H1 (cell line): Measurements from ENCODE around the gene TRIM24. TPM values are rescaled to one million over a fixed set of nuclear protein-coding genes. Genes with fewer than 3 reads are reported as not detected.
A peak's percentile ranks its signal among the peaks of the same experiment; 100 is the strongest.

Experiments used
- CTCF ChIA-PET: fragments of 300-600 bp; sonication (Branson Sonifier 250); formaldehyde crosslinking; loops from one replicate; lab custom pipeline; 2021; ENCODE audit not compliant: partially characterized antibody; lab: Charles Lee
- POLR2A ChIA-PET: fragments of 300-600 bp; sonication (Branson Sonifier 250); formaldehyde crosslinking; loops from one replicate; lab custom pipeline; 2021; ENCODE audit warnings: inconsistent platforms; ENCODE audit not compliant: partially characterized antibody; lab: Charles Lee
- DNase-seq, 2 experiments: peaks; one replicate each; pipeline versions ENCODE4 v3.0.0 to v3.0.0-alpha.2; 2010 to 2022; ENCODE audit warnings: low spot score in 2 of 2, low read depth in 1 of 2, mixed read lengths in 1 of 2
- FAIRE-seq: peaks from 2 replicates; lab custom pipeline; 2011; peaks lifted over from hg19 to GRCh38; lab: Jason Lieb, UNC
- H2AFZ ChIP-seq: 2 replicates; pipeline ENCODE4 v1.8.1; 2012; ENCODE audit warnings: low read length, inconsistent platforms
- H2AK5ac ChIP-seq: 2 replicates; pipeline ENCODE4 v1.6.1; 2013; ENCODE audit warnings: low read depth, low read length
- H2BK120ac ChIP-seq: replicated peaks from 2 replicates; pipeline ENCODE3; 2013; ENCODE audit warnings: low read depth, low read length, inconsistent platforms
- H2BK12ac ChIP-seq: 2 replicates; pipeline ENCODE4 v1.6.1; 2013; ENCODE audit warnings: low read depth, low read length
- H2BK15ac ChIP-seq: 2 replicates; pipeline ENCODE4 v1.6.1; 2013; ENCODE audit warnings: low read length
- H2BK20ac ChIP-seq: 2 replicates; pipeline ENCODE4 v1.6.1; 2013; ENCODE audit warnings: low read length
- H2BK5ac ChIP-seq: 2 replicates; pipeline ENCODE4 v1.6.1; 2013; ENCODE audit warnings: low read depth, low read length
- H3K14ac ChIP-seq: 2 replicates; pipeline ENCODE4 v1.6.1; 2013; ENCODE audit warnings: inconsistent platforms; ENCODE audit not compliant: insufficient read length
- H3K18ac ChIP-seq: 2 replicates; pipeline ENCODE4 v1.6.1; 2013; ENCODE audit warnings: low read length; ENCODE audit errors: extremely low read depth
- H3K23ac ChIP-seq: 2 replicates; pipeline ENCODE4 v1.6.1; 2013; ENCODE audit warnings: inconsistent platforms; ENCODE audit not compliant: insufficient read length
- H3K23me2 ChIP-seq: 2 replicates; pipeline ENCODE4 v1.6.1; 2013; ENCODE audit warnings: low read depth, low read length
- H3K27ac ChIP-seq: 2 replicates; pipeline ENCODE4 v1.6.1; 2011; ENCODE audit warnings: low read depth, low read length, inconsistent platforms
- H3K27me3 ChIP-seq, 4 experiments: replicated peaks in 1 of 4; 1 replicate in 1 of 4; 2 replicates in 3 of 4; pipeline versions ENCODE4 v1.6.1 to v1.8.1; 2011 to 2013; ENCODE audit warnings: low read length in 3 of 4, mild to moderate bottlenecking in 3 of 4, inconsistent platforms in 2 of 4, mixed read lengths in 2 of 4, moderate library complexity in 1 of 4; ENCODE audit not compliant: control insufficient read depth in 3 of 4, insufficient read depth in 3 of 4; ENCODE audit errors: extremely low read depth in 1 of 4
- H3K36me3 ChIP-seq, 4 experiments: 2 replicates each; pipeline versions ENCODE4 v1.6.1 to v1.8.1; 2011 to 2013; ENCODE audit warnings: mild to moderate bottlenecking in 4 of 4, low read length in 3 of 4, moderate library complexity in 2 of 4, control low read depth in 1 of 4, inconsistent platforms in 1 of 4; ENCODE audit not compliant: insufficient read depth in 4 of 4, control insufficient read depth in 2 of 4
- H3K4ac ChIP-seq: replicated peaks from 2 replicates; pipeline ENCODE3; 2013; ENCODE audit warnings: low read length, low read depth, mixed read lengths, inconsistent platforms; ENCODE audit not compliant: insufficient read length
- H3K4me1 ChIP-seq, 4 experiments: replicated peaks in 1 of 4; 1 replicate in 1 of 4; 2 replicates in 3 of 4; pipeline versions ENCODE4 v1.6.1 to v1.8.1; 2011 to 2013; ENCODE audit warnings: low read length in 3 of 4, inconsistent platforms in 2 of 4, mixed read lengths in 1 of 4; ENCODE audit not compliant: insufficient read depth in 4 of 4, control insufficient read depth in 3 of 4
- H3K4me2 ChIP-seq, 2 experiments: 2 replicates each; pipeline versions ENCODE4 v1.6.1 to v1.8.1; 2011 to 2013; ENCODE audit warnings: low read depth in 2 of 2, low read length in 2 of 2, control low read depth in 1 of 2, inconsistent platforms in 1 of 2, mild to moderate bottlenecking in 1 of 2; ENCODE audit not compliant: insufficient read depth in 1 of 2
- H3K4me3 ChIP-seq, 4 experiments: fragments of 200-600, 300-600 bp in 1 of 4; sonication (generic), shearing (Covaris generic), sonication (Bioruptor Twin) in 1 of 4; 2 replicates each; pipeline versions ENCODE4 v1.5.1 to v1.8.1; 2011 to 2016; ENCODE audit warnings: low read length in 4 of 4, low read depth in 3 of 4, control low read depth in 2 of 4, inconsistent platforms in 2 of 4, mild to moderate bottlenecking in 2 of 4, mixed read lengths in 1 of 4, moderate library complexity in 1 of 4; ENCODE audit not compliant: insufficient read depth in 2 of 4; ENCODE audit errors: extremely low read depth in 1 of 4
- H3K56ac ChIP-seq: replicated peaks from 2 replicates; pipeline ENCODE3; 2013; ENCODE audit warnings: low read depth, mild to moderate bottlenecking, mixed read lengths, low read length, inconsistent platforms; ENCODE audit not compliant: insufficient read length
- H3K79me1 ChIP-seq: 2 replicates; pipeline ENCODE4 v1.6.1; 2013; ENCODE audit warnings: low read depth, low read length, control low read depth
- H3K79me2 ChIP-seq, 2 experiments: 2 replicates each; pipeline versions ENCODE4 v1.6.1 to v1.8.1; 2012 to 2013; ENCODE audit warnings: low read length in 2 of 2, mild to moderate bottlenecking in 2 of 2, inconsistent platforms in 1 of 2; ENCODE audit not compliant: insufficient read depth in 2 of 2, control insufficient read depth in 1 of 2
- H3K9ac ChIP-seq, 4 experiments: replicated peaks in 1 of 4; 1 replicate in 1 of 4; 2 replicates in 3 of 4; pipeline versions ENCODE4 v1.6.1 to v1.8.1; 2011 to 2013; ENCODE audit warnings: low read depth in 3 of 4, low read length in 3 of 4, control low read depth in 2 of 4, mild to moderate bottlenecking in 2 of 4, moderate library complexity in 2 of 4, inconsistent platforms in 1 of 4; ENCODE audit errors: extremely low read depth in 1 of 4
- H3K9me3 ChIP-seq, 2 experiments: 2 replicates each; pipeline versions ENCODE4 v1.6.1 to v1.8.1; 2012 to 2013; ENCODE audit warnings: mild to moderate bottlenecking in 2 of 2, moderate library complexity in 2 of 2, control low read depth in 1 of 2, inconsistent platforms in 1 of 2, low read depth in 1 of 2, low read length in 1 of 2, mixed read lengths in 1 of 2; ENCODE audit not compliant: insufficient read depth in 2 of 2
- H4K20me1 ChIP-seq, 2 experiments: replicated peaks in 1 of 2; 2 replicates each; pipeline versions ENCODE3 to v1.8.1; 2011 to 2013; ENCODE audit warnings: inconsistent platforms in 2 of 2, low read length in 2 of 2, mild to moderate bottlenecking in 1 of 2; ENCODE audit not compliant: insufficient read depth in 2 of 2, control insufficient read depth in 1 of 2
- H4K5ac ChIP-seq: 2 replicates; pipeline ENCODE4 v1.6.1; 2013; ENCODE audit warnings: low read length, low read depth, mixed read lengths, inconsistent platforms; ENCODE audit not compliant: insufficient read length
- H4K8ac ChIP-seq: 2 replicates; pipeline ENCODE4 v1.8.0; 2013; ENCODE audit warnings: mild to moderate bottlenecking, moderate library complexity, low read length, inconsistent platforms; ENCODE audit not compliant: insufficient read depth; ENCODE audit errors: extremely low read depth
- H4K91ac ChIP-seq: replicated peaks from 2 replicates; pipeline ENCODE3; 2013; ENCODE audit warnings: low read length, mixed read lengths, inconsistent platforms; ENCODE audit not compliant: insufficient read length
- BCL11A ChIP-seq, 2 experiments: IDR thresholded peaks; one replicate each; pipeline ENCODE4 v1.6.1; 2011; ENCODE audit warnings: low read depth in 2 of 2, low read length in 2 of 2, mild to moderate bottlenecking in 2 of 2
- CHD2 ChIP-seq: IDR thresholded peaks from 2 replicates; pipeline ENCODE4 v1.6.1; 2012; ENCODE audit warnings: low read length, improper control_type of control experiment
- MAX ChIP-seq: IDR thresholded peaks from 2 replicates; pipeline ENCODE4 v1.6.1; 2012; ENCODE audit warnings: inconsistent platforms
- NRF1 ChIP-seq: IDR thresholded peaks from 2 replicates; pipeline ENCODE4 v1.6.1; 2011; ENCODE audit warnings: mild to moderate bottlenecking, low read depth, low read length, improper control_type of control experiment
- PHF8 ChIP-seq: fragments of 200-600 bp; sonication (generic); conservative IDR thresholded peaks from 2 replicates; pipeline ENCODE4 v1.7.1; 2012; ENCODE audit warnings: low read depth, mild to moderate bottlenecking, inconsistent platforms, low read length, moderate library complexity
- RAD21 ChIP-seq, 2 experiments: IDR thresholded peaks in 1 of 2; conservative IDR thresholded peaks in 1 of 2; 2 replicates each; pipeline ENCODE4 v1.6.1; 2011; ENCODE audit warnings: low read depth in 2 of 2, low read length in 2 of 2, improper control_type of control experiment in 1 of 2, inconsistent platforms in 1 of 2, mild to moderate bottlenecking in 1 of 2, moderate library complexity in 1 of 2
- RNF2 ChIP-seq: fragments of 200-900, 300-1000 bp; sonication (generic); IDR thresholded peaks from 2 replicates; pipeline ENCODE4 v1.7.1; 2016; ENCODE audit warnings: borderline replicate concordance, low read depth, mild to moderate bottlenecking, antibody characterized with exemption, low read length; ENCODE audit not compliant: poor library complexity, severe bottlenecking; ENCODE audit errors: missing control alignments
- SAP30 ChIP-seq: fragments of 300-600 bp; sonication (generic); IDR thresholded peaks from 2 replicates; pipeline ENCODE4 v1.7.1; 2012; ENCODE audit warnings: low read length, moderate library complexity, mild to moderate bottlenecking, inconsistent platforms; ENCODE audit not compliant: insufficient read depth, insufficient replicate concordance
- TAF7 ChIP-seq: optimal IDR thresholded peaks from 2 replicates; pipeline ENCODE3; 2011; ENCODE audit warnings: low read depth, mild to moderate bottlenecking, inconsistent platforms, low read length, moderate library complexity, borderline replicate concordance
- WGBS, 2 experiments: shearing (Covaris generic) in 1 of 2; methylation state at CpG; one replicate each; pipeline versions ENCODE4 v1.1.6 to v1.1.7; 2013 to 2015; ENCODE audit warnings: low lambda C conversion rate in 2 of 2, mixed read lengths in 2 of 2, inconsistent platforms in 1 of 2, low coverage in 1 of 2, missing lambda C conversion rate in 1 of 2; ENCODE audit not compliant: insufficient replicate concordance in 2 of 2, insufficient coverage in 1 of 2, insufficient read length in 1 of 2; ENCODE audit errors: extremely low coverage in 1 of 2, missing lambda C conversion rate in 1 of 2; 5-methylcytosine and 5-hydroxymethylcytosine counted together
- polyA plus RNA-seq, 7 experiments: library from polyadenylated mRNA; depleted of rRNA in 3 of 7; stranded (reverse) in 5 of 7; unstranded in 2 of 7; fragments of >200 nt in 5 of 7; fragments of 200-250 nt in 2 of 7; gene quantifications; 1 replicate in 5 of 7; 2 replicates in 1 of 7; 4 replicates in 1 of 7; pipeline versions ENCODE4 v1.2.1 to v1.2.3, GENCODE V29; 2011 to 2013; ENCODE audit warnings: missing spikeins in 2 of 7, mixed read lengths in 2 of 7
- total RNA-seq: library from RNA; stranded (reverse); fragmentation: NEBNext Ultra II Directional; extraction: Animal tissue kit (Norgen Biotek cat#: 25700); gene quantifications from 2 replicates; pipeline ENCODE4 v1.2.1, GENCODE V29; 2021

The TRIM24 gene
- total and polyA plus RNA-seq, 2 of the 8 experiments (the other 6 are each of a cell fraction or from before 2014, with no cell fraction given) = 67.6 to 149 TPM

- Histone ChIP-seq H3K56ac (no peak overlapping the region), H3K79me2 (peaks cover 60 to 100% of the 10 kb centered on the region in 2 experiments), H2BK120ac (no peak overlapping the region), H4K8ac (no peak overlapping the region), H2AK5ac (no peak overlapping the region), H3K36me3 (peaks cover 0 to 16% (median 0%) of the 10 kb centered on the region in 4 experiments; a peak in 3 of 8 replicates), H3K9me3 (no peaks in the 10 kb centered on the region), H2AFZ (no peak overlapping the region), H3K4ac (no peak overlapping the region), H2BK20ac (no peak overlapping the region), H3K23me2 (no peaks in the 10 kb centered on the region), H3K4me1 (peaks cover 0 to 18% (median 6%) of the 10 kb centered on the region in 4 experiments; a peak in 6 of 7 replicates), H4K91ac (no peak overlapping the region), H3K14ac (no peak overlapping the region), H3K27ac (no peak overlapping the region), H2BK5ac (no peak overlapping the region), H4K5ac (no peak overlapping the region), H3K4me2 (0 out of 4 replicates have a peak overlapping the region, but pooled peaks of 1 of the 2 experiments have one; percentile 14), H3K9ac (no peak overlapping the region), H3K4me3 (no peak overlapping the region), H2BK15ac (no peak overlapping the region), H4K20me1 (peaks cover 31 to 44% of the 10 kb centered on the region in 2 experiments), H3K79me1 (no peaks in the 10 kb centered on the region; the same call in 1 of the 2 replicates), H3K27me3 (no peaks in the 10 kb centered on the region), H3K23ac (no peak overlapping the region), H3K18ac (no peak overlapping the region), H2BK12ac (no peak overlapping the region)
- no peak for DNase-seq
- no peak for FAIRE-seq
- ChIA-PET CTCF (no interaction called here), POLR2A (interaction anchor here (0.7 to 3.3 kb wide), 3 partner anchors 9 to 254 kb away, joined by 3 to 17 read pairs (median 5); no protein-coding TSS in a partner anchor)
- WGBS, 2 experiments = 93% methylated on average over 11 of the region's 11 CpGs; no CpG with 5 or more reads in 1 of the 2 experiments
- no peak for TF ChIP-seq BCL11A (IDR thresholded peaks at IDR 0.05; ENCODE audit: low read depth in 2 of 2, low read length in 2 of 2)
- no peak for TF ChIP-seq PHF8
- no peak for TF ChIP-seq SAP30
- TF ChIP-seq RAD21 (IDR thresholded peaks at IDR 0.05 in 1 of 2, conservative IDR thresholded peaks at IDR 0.05 in 1 of 2; ENCODE audit: low read depth in 2 of 2, low read length in 2 of 2) = no peak
- TF ChIP-seq NRF1 = no peak
- TF ChIP-seq MAX = no peak
- TF ChIP-seq RNF2 = no peak
- TF ChIP-seq CHD2 = no peak
- TF ChIP-seq TAF7 = no peak
Measured at GRCh38 chr7:138481447-138482380, 21.7 kb downstream of the TRIM24 start.
